ENCODE results near the gene TAF1B. TPM values are rescaled to one million over a fixed set of nuclear protein-coding genes. Genes with fewer than 3 reads are reported as not detected.

Gene TAF1B
- total RNA-seq, 2 donors from 2014 or later: 29.8 to 41.1 TPM

- Mint-ChIP-seq H3K36me3 (ENCODE audit: low read depth) (no peaks in the 10 kb centered on the region), H3K27me3 (peaks cover 4% of the 10 kb centered on the region), H3K9me3 (no peaks in the 10 kb centered on the region), H3K4me3 (no peak overlapping the region), H3K4me1 (peaks cover 26% of the 10 kb centered on the region), H3K27ac (no peak overlapping the region)
- ATAC-seq (replicated peaks): no peak
Measured at GRCh38 chr2:9973690-9974089, 130.4 kb downstream of the TAF1B start.

DNA sequence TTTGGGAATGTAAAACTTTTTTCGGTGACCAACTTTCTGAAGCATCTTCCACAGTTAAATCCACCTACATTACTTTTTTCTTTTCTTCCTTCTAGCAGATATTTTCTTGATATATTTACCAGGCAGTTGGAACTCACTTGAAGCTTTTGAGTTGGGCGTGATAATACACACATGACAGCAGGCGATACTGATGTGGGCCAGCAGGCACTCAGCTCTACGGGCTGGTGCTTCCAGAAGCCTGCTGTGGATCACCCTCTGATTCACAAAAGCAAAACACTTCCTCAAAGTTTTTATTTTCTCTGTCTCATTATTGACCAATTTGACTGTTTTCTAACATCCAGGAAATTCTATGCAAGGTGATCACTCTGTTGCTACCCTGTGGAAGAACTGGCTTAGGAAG is 131.1 kb downstream of the TAF1B start:
- no peak for ATAC-seq (replicated peaks)
- H3K9me3 Mint-ChIP-seq: no peaks in the 10 kb centered on the region
- peaks cover 26% of the 10 kb centered on the region for H3K4me1 Mint-ChIP-seq
- peaks cover 4% of the 10 kb centered on the region for H3K27me3 Mint-ChIP-seq
- no peak overlapping the region for H3K4me3 Mint-ChIP-seq
- no peaks in the 10 kb centered on the region for H3K36me3 Mint-ChIP-seq (ENCODE audit: low read depth)
- H3K27ac Mint-ChIP-seq: no peak overlapping the region

GRCh38 chr2:9975328-9975727 is 132.1 kb downstream of the TAF1B start:
- no peak overlapping the region for H3K27ac Mint-ChIP-seq
- H3K27me3 Mint-ChIP-seq: peaks cover 4% of the 10 kb centered on the region
- no peak for ATAC-seq (replicated peaks)
- no peaks in the 10 kb centered on the region for H3K36me3 Mint-ChIP-seq (ENCODE audit: low read depth)
- H3K4me1 Mint-ChIP-seq: peaks cover 31% of the 10 kb centered on the region
- H3K9me3 Mint-ChIP-seq: no peaks in the 10 kb centered on the region
- H3K4me3 Mint-ChIP-seq: no peak overlapping the region

DNA sequence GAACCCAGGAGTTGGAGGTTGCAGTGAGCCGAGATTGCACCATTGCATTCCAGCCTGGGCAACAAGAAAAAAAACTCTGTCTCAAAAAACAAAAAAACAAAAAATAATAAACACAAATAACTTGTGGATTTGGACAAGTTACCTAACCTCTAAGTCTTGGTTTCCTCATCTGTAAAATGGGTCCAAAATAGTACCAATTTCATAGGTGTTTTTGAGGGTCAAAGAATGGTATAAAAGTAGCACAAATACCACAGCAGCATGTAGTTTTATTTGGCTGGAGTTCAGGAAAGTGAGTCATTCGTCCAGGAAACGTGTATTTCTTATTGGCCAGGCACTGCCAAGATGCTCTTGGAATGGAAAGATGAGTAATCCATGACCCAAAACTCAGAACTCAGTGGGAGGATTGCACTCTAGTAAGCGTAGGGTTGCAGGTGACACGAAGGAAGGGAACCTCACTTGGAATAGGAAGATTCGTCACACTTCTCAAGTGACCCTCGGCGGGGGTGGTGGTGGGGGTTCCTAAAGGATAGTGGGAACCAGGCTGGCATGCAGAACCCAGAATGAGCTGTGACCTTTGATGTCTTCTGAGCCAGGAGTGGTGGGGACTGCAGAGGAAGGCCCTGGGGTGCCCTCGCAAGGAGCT is 132.7 kb downstream of the TAF1B start:
- Mint-ChIP-seq H3K4me3 (peak overlapping the region; percentile 44), H3K4me1 (peaks cover 31% of the 10 kb centered on the region), H3K36me3 (ENCODE audit: low read depth) (no peaks in the 10 kb centered on the region), H3K27ac (peak overlapping the region; percentile 53), H3K27me3 (peaks cover 9% of the 10 kb centered on the region), H3K9me3 (no peaks in the 10 kb centered on the region)
- peak; percentile 93 for ATAC-seq (replicated peaks)

DNA sequence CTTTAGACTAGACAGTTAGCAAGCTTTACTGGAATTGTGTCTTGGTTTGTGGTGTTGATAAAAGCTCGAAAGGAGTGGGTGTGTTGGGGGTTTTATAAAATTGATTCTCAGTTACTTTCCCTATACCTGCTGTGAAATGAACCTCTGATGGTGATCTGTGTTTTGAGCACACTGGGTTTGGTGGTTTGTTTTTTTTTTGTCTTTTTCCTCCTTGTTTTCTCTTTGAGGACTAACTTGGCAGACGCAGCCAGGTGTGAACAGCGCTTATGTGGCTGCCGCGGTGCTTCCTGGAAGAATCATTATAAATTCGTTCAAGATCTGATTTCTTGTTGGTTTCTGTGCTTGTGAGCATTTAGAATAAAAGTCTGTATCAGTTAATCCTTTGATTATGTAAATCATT is 136.7 kb downstream of the TAF1B start:
- no peaks in the 10 kb centered on the region for H3K36me3 Mint-ChIP-seq (ENCODE audit: low read depth)
- H3K27me3 Mint-ChIP-seq: peaks cover 9% of the 10 kb centered on the region
- no peaks in the 10 kb centered on the region for H3K9me3 Mint-ChIP-seq
- peaks cover 29% of the 10 kb centered on the region for H3K4me1 Mint-ChIP-seq
- H3K27ac Mint-ChIP-seq: no peak overlapping the region
- peak; percentile 44 for ATAC-seq (replicated peaks)
- H3K4me3 Mint-ChIP-seq: peak overlapping the region; percentile 38

GRCh38 chr2:9980520-9980919 is 137.2 kb downstream of the TAF1B start:
- Mint-ChIP-seq H3K4me1 (peaks cover 29% of the 10 kb centered on the region), H3K9me3 (no peaks in the 10 kb centered on the region), H3K27me3 (peaks cover 9% of the 10 kb centered on the region), H3K27ac (no peak overlapping the region), H3K4me3 (peak overlapping the region; percentile 38), H3K36me3 (ENCODE audit: low read depth) (no peaks in the 10 kb centered on the region)
- no peak for ATAC-seq (replicated peaks)

- ATAC-seq (replicated peaks): no peak
- H3K36me3 Mint-ChIP-seq (ENCODE audit: low read depth): no peaks in the 10 kb centered on the region
- peaks cover 20% of the 10 kb centered on the region for H3K4me1 Mint-ChIP-seq
- peaks cover 9% of the 10 kb centered on the region for H3K27me3 Mint-ChIP-seq
- no peaks in the 10 kb centered on the region for H3K9me3 Mint-ChIP-seq
- H3K4me3 Mint-ChIP-seq: no peak overlapping the region
- H3K27ac Mint-ChIP-seq: no peak overlapping the region
Measured at GRCh38 chr2:9981655-9982054, 138.4 kb downstream of the TAF1B start.

DNA sequence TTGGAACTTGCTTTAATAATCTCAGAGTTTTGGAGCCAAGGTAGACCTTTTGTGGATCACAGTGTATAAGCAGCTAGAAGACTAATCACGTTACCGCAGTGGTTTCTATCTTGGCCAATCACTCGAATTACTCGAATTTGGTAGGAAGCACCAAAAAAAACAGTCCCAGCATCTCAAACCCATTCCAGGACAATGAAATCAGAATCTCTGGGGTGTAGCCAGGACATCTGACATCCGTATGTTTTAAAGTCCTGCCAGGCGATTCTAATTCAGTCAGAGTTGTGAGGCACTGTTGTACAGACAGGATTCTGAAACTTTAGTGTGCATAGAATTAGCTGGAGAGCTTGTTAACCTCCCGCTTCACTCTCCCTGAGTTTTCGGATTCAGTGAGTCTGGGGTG is 139.0 kb downstream of the TAF1B start:
- peaks cover 9% of the 10 kb centered on the region for H3K27me3 Mint-ChIP-seq
- ATAC-seq (replicated peaks): no peak

GRCh38 chr2:9982891-9983290 is 139.6 kb downstream of the TAF1B start:
- H3K4me3 Mint-ChIP-seq: no peak overlapping the region
- no peak for ATAC-seq (replicated peaks)
- no peaks in the 10 kb centered on the region for H3K9me3 Mint-ChIP-seq
- peaks cover 9% of the 10 kb centered on the region for H3K27me3 Mint-ChIP-seq
- no peak overlapping the region for H3K27ac Mint-ChIP-seq
- H3K4me1 Mint-ChIP-seq: peaks cover 16% of the 10 kb centered on the region
- H3K36me3 Mint-ChIP-seq (ENCODE audit: low read depth): no peaks in the 10 kb centered on the region

More for the DNA sequence above, 139.0 kb downstream of the TAF1B start:
- Mint-ChIP-seq H3K27ac (no peak overlapping the region), H3K36me3 (ENCODE audit: low read depth) (no peaks in the 10 kb centered on the region), H3K4me1 (peaks cover 17% of the 10 kb centered on the region), H3K9me3 (no peaks in the 10 kb centered on the region), H3K4me3 (no peak overlapping the region)

DNA sequence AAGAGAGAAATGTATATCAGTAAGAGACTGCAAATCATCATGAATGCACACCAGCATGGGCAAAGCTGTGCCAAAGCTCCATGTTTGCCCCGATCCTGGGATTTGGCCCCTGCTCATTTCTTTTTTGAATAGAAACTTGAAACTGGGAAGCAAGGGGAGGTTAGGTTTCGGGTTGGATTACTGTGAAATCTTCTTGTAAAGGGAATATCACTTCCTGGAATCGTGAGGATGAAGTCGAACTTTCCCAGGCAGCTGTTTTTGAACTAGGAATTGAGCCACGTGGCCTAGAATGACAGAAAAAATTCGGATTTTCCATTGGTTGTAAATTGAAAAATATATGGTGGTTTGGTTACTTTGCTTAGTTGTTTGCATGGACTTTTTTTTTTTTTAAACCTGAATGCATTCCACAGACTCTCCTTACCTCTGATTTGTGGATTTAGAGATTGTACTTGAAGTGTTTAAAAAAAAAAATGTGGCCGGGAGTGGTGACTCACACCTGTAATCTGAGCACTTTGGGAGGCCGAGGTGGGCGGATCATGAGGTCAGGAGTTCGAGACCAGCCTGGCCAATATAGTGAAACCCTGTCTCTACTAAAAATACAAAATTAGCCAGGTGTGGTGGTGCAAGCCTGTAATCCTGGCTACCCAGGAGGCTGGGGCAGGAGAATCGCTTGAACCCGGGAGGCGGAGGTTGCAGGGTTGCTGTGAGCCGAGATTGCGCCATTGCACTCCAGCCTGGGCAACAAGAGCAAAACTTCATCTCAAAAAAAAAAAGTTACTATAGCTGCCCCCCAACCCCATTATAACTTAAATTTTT is 140.3 kb downstream of the TAF1B start:
- Mint-ChIP-seq H3K9me3 (no peaks in the 10 kb centered on the region), H3K4me1 (peaks cover 11% of the 10 kb centered on the region), H3K27ac (no peak overlapping the region), H3K36me3 (ENCODE audit: low read depth) (no peaks in the 10 kb centered on the region), H3K4me3 (no peak overlapping the region), H3K27me3 (peaks cover 5% of the 10 kb centered on the region)
- no peak for ATAC-seq (replicated peaks)

Other genes starting within 250 kb of the TAF1B start
- 100 to 1,000 TPM; 283 TPM for gene YWHAQ, start 212.5 kb upstream of the TAF1B start, total RNA-seq
- gene GRHL1, start 108.2 kb downstream of the TAF1B start, total RNA-seq: under 1 TPM; 0.82 to 0.85 TPM
- gene KLF11, start 200.1 kb downstream of the TAF1B start, total RNA-seq: 1 to 10 TPM; 5.6 to 7.9 TPM
- gene CYS1, start 236.9 kb downstream of the TAF1B start, total RNA-seq: under 1 TPM in 1 of 2 donors, not detected in 1; 0.09 TPM